ENCODE results near the gene VMO1. TPM values are rescaled to one million over a fixed set of nuclear protein-coding genes. Genes with fewer than 3 reads are reported as not detected.

The VMO1 gene
- total and polyA plus RNA-seq, 2 donors (not counting 3 experiments of a cell fraction or from before 2014, with no cell fraction given): 0.23 TPM; not detected in 1

DNA sequence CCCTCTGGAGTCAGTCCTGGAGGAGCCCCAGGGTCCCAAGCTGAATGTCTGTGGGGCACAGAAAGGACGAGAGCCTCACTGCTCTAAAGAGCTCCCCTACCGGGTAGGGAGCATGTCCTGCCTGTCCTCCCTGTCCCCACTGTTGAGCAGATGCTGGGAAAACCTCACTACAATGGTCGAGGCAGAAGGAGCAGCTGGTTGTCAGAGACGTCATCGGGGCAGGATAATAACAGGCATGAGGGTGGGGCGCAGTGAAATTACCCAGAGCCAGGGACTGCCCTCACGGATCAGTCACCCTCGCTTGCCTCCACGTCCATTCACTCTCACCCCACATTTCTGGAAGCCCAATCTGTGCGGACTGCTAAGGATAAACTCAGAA, 13.9 kb downstream of the VMO1 start:
- dilution Hi-C loops (cut with MboI; ENCODE audit: extremely low pct_ligation_motif_present, low sequenced_read_pairs): no loop called here
- H3K4me1 ChIP-seq (ENCODE audit: control insufficient read depth, extremely low read depth, insufficient read depth, low read length): no peaks in the 10 kb centered on the region
- CTCF ChIA-PET: interaction anchor here (1.2 to 2.7 kb wide), 2 partner anchors 7 to 9 kb away, joined by 4 to 9 read pairs; no protein-coding TSS in a partner anchor

More for the DNA sequence above, 13.9 kb downstream of the VMO1 start:
- POLR2A ChIA-PET: no interaction called here
- Histone ChIP-seq H3K9me1 (replicated peaks; ENCODE audit: control insufficient read depth, extremely low read depth, insufficient read depth, low read length) (no peaks in the 10 kb centered on the region), H3K36me3 (ENCODE audit: control insufficient read depth in 2 of 2, extremely low read depth in 1 of 2, insufficient read depth in 2 of 2, low read length in 2 of 2) (no peaks in the 10 kb centered on the region), H3K4me3 (replicated peaks in 1 of 3; ENCODE audit: insufficient read depth in 1 of 3, low read depth in 1 of 3, low read length in 3 of 3) (no peak overlapping the region), H3K9ac (replicated peaks; ENCODE audit: extremely low read depth, insufficient read depth, low read length) (no peak overlapping the region), H2AFZ (ENCODE audit: low read depth, low read length) (no peak overlapping the region), H4K20me1 (replicated peaks; ENCODE audit: control insufficient read depth, extremely low read depth, insufficient read depth, low read length) (no peaks in the 10 kb centered on the region), H3K9me3 (replicated peaks; ENCODE audit: control insufficient read depth, insufficient read depth, low read length) (no peaks in the 10 kb centered on the region), H3K27ac (ENCODE audit: insufficient read depth, low read depth, low read length) (no peak overlapping the region), H3K4me2 (ENCODE audit: insufficient read depth, low read length) (no peak overlapping the region), H3K27me3 (ENCODE audit: control insufficient read depth in 2 of 2, insufficient read depth in 2 of 2, low read length in 2 of 2) (peaks cover 3 to 6% of the 10 kb centered on the region in 2 experiments), H3K79me2 (ENCODE audit: control insufficient read depth, insufficient read depth, low read length) (no peaks in the 10 kb centered on the region)
- FAIRE-seq: no peak
- no TSS peak for BruUV-seq (replicated peaks)
- TF ChIP-seq MYC (IDR thresholded peaks at IDR 0.05; ENCODE audit: low read depth, low read length) (no peak), GATA2 (IDR thresholded peaks at IDR 0.05; ENCODE audit: insufficient read depth, insufficient read length, low read depth, low read length) (no peak), POLR2A (IDR thresholded peaks at IDR 0.05; ENCODE audit: low read depth, low read length) (no peak), FOS (IDR thresholded peaks at IDR 0.05; ENCODE audit: borderline replicate concordance, insufficient read depth, low read length) (no peak), JUN (IDR thresholded peaks at IDR 0.05; ENCODE audit: borderline replicate concordance, insufficient read depth, insufficient read length, low read depth) (no peak), POLR2AphosphoS5 (IDR thresholded peaks at IDR 0.05; ENCODE audit: insufficient read depth, low read depth, low read length) (no peak), EZH2 (IDR thresholded peaks at IDR 0.05; ENCODE audit: borderline replicate concordance, low read depth, low read length, severe bottlenecking) (no peak)
- TF ChIP-seq, protein P1, sequence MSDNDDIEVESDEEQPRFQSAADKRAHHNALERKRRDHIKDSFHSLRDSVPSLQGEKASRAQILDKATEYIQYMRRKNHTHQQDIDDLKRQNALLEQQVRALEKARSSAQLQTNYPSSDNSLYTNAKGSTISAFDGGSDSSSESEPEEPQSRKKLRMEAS (IDR thresholded peaks at IDR 0.05; ENCODE audit: insufficient read depth, insufficient read length): no peak
- TF ChIP-seq, protein P2, sequence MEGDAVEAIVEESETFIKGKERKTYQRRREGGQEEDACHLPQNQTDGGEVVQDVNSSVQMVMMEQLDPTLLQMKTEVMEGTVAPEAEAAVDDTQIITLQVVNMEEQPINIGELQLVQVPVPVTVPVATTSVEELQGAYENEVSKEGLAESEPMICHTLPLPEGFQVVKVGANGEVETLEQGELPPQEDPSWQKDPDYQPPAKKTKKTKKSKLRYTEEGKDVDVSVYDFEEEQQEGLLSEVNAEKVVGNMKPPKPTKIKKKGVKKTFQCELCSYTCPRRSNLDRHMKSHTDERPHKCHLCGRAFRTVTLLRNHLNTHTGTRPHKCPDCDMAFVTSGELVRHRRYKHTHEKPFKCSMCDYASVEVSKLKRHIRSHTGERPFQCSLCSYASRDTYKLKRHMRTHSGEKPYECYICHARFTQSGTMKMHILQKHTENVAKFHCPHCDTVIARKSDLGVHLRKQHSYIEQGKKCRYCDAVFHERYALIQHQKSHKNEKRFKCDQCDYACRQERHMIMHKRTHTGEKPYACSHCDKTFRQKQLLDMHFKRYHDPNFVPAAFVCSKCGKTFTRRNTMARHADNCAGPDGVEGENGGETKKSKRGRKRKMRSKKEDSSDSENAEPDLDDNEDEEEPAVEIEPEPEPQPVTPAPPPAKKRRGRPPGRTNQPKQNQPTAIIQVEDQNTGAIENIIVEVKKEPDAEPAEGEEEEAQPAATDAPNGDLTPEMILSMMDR (IDR thresholded peaks at IDR 0.05; ENCODE audit: extremely low read depth in 1 of 2, insufficient read depth in 1 of 2, low read depth in 1 of 2, low read length in 2 of 2): no peak
- DNase-seq (ENCODE audit: low read depth, low spot score): no peak
- intact Hi-C loops (cut with micrococcal nuclease): no loop called here
